HG03442 (cell line): ENCODE measurements around the gene ITIH1.

Experiments
- ATAC-seq: cut with Tn5 transposase; IDR thresholded peaks from one replicate; pipeline ENCODE4 v1.9.1; 2021; ENCODE audit warnings: mild to moderate bottlenecking, moderate library complexity; ENCODE audit not compliant: unreplicated experiment

Gene ITIH1

DNA sequence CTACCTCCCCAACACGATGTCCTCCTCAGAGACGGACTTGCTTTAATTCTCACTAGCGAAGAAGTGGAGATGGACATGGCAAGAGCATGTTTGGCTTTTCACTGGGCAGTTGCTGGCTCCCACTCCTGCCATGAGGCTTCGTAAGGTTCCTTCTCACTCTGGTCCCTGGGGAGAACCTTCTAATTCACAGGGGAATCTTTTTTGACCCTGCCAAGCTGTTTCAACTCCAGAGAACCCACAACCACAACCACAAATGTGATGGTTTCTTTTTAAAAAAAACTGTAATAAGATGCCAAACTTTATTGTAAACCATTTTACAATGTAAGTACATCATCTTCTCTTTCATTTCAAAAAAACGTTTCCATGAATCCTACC is 59.1 kb downstream of the ITIH1 start:
- no peak for ATAC-seq

DNA sequence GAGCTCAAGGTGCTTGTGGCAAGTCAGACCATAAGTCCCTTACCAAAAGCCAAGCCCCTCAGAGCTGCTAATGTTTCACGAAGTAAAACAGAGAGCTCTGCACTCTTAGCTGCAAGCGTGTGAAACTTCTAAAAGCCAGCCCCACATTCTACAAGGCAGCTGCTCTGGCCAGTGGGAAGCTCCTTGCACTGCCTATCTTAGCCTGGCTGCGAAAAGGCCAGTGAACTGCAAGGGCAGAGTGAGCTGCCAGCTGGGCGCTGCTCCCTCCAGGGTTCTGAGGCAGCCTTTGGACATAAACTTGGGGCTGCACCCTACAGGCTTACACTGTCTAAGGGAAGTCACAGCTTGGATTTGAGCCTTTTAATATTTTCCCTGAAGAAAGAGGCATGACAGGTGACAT is 59.6 kb downstream of the ITIH1 start:
- no peak for ATAC-seq

GRCh38 chr3:52838561-52839267 is 61.3 kb downstream of the ITIH1 start:
- no peak for ATAC-seq

GRCh38 chr3:52839268-52839575 is 61.8 kb downstream of the ITIH1 start:
- ATAC-seq: no peak

DNA sequence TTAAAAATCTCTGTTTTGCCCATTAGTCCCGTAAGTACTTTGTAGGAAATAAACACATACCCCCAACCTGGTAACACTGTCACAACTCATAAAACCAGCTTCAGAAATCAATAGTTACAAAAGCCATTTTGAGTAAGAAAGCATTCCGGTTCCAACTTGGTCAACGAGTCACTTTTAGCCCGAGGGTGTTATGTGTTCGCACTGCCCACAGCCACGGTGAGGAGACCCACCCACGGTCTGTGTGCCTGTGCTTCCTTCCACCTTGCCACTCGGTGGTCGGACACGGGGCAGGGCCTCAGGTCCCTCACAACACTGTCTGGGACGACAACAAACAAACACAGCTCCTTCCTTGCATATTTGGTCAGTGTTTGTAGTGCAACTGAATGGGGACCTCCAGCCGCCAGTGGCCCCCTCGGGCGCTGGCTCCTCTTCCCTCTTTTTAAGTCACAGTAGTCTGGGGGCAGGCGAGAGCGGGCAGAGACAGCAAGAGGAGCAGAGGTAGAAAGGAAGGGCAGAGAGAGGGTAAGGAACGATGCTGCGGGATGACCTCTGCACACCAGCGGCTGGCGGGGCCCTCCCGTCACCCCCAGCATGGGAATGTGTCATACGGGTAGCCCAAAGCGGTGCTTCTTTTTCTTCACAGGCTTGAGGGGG is 62.6 kb downstream of the ITIH1 start:
- ATAC-seq: no peak

DNA sequence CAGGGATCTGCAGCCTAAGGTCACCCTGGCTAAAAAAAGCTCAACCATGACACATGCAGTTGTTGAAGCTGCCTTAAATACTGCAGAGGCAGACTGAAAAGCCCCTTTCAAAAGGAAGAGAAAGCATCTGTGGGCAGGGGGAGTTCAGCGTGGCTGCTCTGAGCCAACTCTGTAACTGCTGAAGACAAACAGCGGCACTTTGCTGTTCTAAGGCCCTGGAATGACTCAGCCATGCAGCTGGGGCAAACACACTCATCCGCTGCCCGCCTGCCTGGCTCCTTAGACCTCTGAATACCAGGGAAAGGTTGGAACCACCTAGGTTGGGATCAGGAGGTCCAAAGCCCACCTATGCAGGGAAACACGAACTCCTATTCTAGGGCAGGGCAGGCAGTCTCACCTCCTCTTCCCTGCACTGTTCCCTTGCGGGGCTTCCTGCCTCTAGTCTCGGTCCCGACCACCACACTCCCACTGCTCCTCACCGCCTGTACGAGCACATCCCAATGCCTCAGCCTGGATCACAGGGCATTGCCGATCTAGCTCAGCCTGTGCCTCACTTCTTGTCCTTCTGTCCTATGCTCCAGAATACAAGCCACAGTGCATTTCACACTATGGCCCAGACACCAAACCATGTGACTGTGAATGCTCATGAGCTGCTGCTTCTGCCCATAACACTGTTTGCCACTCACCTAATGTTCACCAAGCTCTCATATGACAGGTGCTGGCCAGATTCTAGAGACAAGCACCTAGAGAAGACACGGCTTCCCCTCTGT is 64.0 kb downstream of the ITIH1 start:
- ATAC-seq: no peak
